GM12891 (cell line): ENCODE data around the gene HRK.

Experiments used
- DNase-seq: peaks from one replicate; pipeline ENCODE4 v3.0.0; 2011; ENCODE audit warnings: low spot score; ENCODE audit not compliant: insufficient read length
- FAIRE-seq: peaks from 2 replicates; lab custom pipeline; 2011; peaks lifted over from hg19 to GRCh38; lab: Jason Lieb, UNC
- PAX5 ChIP-seq: IDR thresholded peaks from 2 replicates; pipeline ENCODE4 v1.6.1; 2011; ENCODE audit warnings: low read length, moderate library complexity, mild to moderate bottlenecking; ENCODE audit not compliant: insufficient read depth, severe bottlenecking
- POLR2A ChIP-seq: IDR thresholded peaks from 2 replicates; pipeline ENCODE4 v1.6.1; 2011; ENCODE audit warnings: low read depth, low read length, control low read depth
- POLR2AphosphoS5 ChIP-seq: IDR thresholded peaks from 2 replicates; pipeline ENCODE4 v1.6.1; 2011; ENCODE audit warnings: low read depth, low read length, control low read depth
- POU2F2 ChIP-seq: IDR thresholded peaks from 2 replicates; pipeline ENCODE4 v1.6.1; 2011; ENCODE audit warnings: low read depth, mild to moderate bottlenecking, control low read depth, low read length, moderate library complexity
- SPI1 ChIP-seq: IDR thresholded peaks from 2 replicates; pipeline ENCODE4 v1.6.1; 2011; ENCODE audit warnings: low read depth, low read length, control low read depth
- TAF1 ChIP-seq: IDR thresholded peaks from 2 replicates; pipeline ENCODE4 v1.6.1; 2011; ENCODE audit warnings: low read depth, low read length, control low read depth

Gene HRK

DNA sequence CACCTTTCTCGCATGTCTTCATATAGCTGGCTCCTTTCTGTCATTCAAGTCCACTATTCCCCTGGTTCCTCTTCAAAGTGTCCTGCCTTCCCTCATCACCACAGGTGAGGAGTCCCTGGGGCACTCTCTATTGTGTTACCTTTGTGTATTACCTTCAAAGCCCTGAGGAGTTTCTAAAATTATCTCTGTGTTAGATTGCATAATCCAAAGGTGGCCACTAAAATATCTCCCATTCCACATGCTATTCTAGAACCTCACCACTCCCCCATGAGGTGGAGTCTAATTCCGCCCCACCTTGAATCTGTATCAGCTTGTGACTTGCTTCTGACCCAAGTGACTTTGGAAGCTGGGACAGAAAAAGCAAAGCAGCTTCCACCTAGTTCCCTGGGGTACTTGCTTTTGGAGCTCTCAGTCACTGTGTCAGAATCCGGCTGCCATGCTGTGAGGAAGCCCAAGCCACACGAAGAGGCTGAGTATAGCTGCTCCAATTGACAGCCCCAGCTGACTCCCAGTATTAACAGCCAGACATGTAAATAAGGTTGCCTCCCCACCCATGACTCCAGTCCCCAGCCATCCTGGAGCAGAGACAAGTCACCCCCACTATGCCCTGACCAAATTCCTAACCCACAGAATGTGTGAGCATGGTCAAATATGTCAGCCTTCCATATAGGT is 6.8 kb downstream of the HRK start:
- DNase-seq (no peak), FAIRE-seq (no peak)
- no peak for TF ChIP-seq PAX5
- no peak for TF ChIP-seq POU2F2
- no peak for TF ChIP-seq POLR2A
- TF ChIP-seq TAF1 = no peak
- TF ChIP-seq SPI1 = no peak
- no peak for TF ChIP-seq POLR2AphosphoS5

DNA sequence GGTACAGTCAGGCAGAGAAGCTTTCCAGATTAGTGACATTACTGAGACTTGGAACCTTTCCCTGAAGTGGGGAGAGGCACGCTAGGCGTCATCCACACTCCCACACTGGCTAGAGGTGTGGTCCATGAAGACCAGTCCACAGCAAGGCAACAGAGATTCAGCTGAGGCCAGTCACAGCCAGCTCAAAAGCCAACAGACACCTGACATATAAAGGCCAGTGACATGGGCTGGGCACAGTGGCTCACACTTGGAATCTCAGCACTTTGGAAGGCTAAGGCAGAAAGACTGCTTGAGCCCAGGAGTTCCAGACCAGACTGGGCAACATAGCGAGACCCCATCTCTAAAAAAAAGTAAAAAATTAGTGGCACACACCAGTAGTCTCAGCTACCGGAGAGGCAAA is 10.9 kb downstream of the HRK start:
- TF ChIP-seq TAF1 (no peak), POLR2A (no peak), PAX5 (no peak), SPI1 (no peak), POLR2AphosphoS5 (no peak), POU2F2 (no peak)
- FAIRE-seq = no peak
- DNase-seq = no peak

DNA sequence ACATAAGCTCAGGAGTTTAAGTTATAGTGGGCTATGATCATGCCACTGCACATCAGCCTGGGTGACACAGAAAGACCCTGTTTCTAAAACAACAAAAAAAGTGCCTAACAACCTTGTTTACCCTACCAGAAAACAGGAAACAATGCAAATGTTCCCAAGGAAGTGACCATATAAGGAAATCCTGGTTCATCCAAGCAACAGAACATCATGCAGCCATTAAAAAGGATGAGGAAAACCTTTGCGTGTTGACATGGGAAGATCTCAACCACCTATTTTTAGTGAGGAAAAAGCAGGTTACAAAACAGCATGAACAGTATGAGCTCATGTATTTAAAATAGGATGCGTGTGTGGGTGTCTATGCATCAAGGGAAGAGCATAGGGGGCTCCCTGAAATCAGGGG is 13.7 kb downstream of the HRK start:
- FAIRE-seq (no peak), DNase-seq (no peak)
- TF ChIP-seq POU2F2 (no peak), POLR2A (no peak), POLR2AphosphoS5 (no peak), TAF1 (no peak), PAX5 (no peak), SPI1 (no peak)

DNA sequence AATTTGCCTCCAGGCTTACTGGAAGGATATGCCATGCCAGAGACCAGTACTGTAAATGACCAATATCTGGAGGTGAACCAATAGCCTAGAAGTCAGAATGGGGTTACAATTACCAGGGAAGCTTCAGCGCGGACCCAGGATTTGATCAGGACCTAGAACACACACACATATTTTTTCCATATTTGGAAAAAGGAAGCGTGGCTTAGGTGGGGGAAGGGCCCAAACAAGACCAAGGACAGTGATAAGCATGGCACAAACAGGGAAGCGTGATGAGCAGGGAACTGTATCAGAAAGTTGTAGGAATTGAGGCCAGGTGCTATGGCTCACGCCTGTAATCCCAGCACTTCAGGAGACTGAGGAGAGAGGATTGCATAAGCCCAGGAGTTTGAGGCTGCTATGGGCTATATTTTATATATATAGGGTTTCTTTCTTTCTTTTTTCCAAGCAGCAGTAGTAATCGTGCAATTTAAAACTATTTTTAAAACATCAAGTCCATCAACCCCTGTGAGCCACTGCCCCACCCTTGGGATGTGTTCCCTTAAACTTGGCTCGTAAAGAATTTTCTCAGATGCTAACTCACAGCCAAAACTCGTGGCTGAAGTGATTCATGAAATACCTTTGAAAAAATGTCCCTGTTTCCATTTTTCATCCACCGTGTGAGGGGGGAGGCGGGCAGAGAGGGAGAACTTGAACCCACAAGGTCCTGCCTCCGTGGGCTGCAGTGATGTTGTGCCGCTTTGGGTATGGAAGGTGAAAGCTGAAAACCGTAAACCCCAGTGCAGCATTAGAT is 16.7 kb downstream of the HRK start:
- FAIRE-seq (no peak), DNase-seq (no peak)
- TF ChIP-seq SPI1 = no peak
- TF ChIP-seq POLR2A = no peak
- no peak for TF ChIP-seq POLR2AphosphoS5
- no peak for TF ChIP-seq POU2F2

DNA sequence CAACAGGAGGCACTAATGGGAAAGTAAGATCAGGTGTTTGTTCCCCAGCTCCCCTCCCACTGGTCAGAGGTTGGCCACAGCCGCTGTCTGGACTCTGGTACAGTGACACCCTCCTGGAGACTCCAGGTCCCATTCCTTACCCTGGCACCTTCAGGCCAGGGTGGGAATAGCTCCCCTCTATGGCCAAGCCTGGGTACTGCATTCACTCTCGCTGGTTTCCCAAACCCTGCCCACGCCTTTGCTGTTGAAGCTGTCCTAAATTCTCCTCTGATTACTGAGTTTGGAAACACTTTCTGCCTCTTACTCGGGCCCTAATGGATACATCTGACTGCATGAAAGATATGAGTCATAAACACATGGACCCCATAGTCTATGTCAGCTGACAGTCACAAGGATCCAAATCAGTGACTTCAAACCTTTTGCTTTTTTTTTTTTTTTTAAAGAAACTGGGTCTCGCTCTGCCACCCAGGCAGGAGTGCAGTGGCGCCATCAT is 17.9 kb downstream of the HRK start:
- DNase-seq (no peak), FAIRE-seq (peak; percentile 31)
- TF ChIP-seq POLR2A = no peak
- TF ChIP-seq POU2F2 = no peak
- TF ChIP-seq POLR2AphosphoS5 = no peak
- TF ChIP-seq PAX5 = no peak
- no peak for TF ChIP-seq TAF1
- no peak for TF ChIP-seq SPI1

DNA sequence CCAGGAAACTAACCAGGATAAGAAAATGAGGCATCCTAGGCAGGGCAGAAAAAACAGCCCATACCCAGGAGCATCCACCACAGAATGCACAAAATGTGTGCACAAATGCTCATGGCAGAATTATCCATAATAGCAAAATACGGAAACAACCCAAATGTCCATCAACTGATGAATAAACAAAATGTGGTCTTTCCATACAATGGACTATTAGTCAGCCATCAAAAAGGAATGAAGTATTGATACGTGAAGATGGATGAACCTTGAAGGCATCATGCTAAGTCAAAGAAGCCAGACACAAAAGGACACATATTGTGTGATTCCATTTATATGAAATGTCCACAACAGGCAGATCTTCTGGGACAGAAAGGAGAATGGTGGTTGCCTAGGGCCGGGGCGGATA is 19.1 kb downstream of the HRK start:
- DNase-seq = no peak
- TF ChIP-seq PAX5 = no peak
- no peak for TF ChIP-seq POU2F2
- no peak for TF ChIP-seq TAF1
- no peak for TF ChIP-seq SPI1
- no peak for TF ChIP-seq POLR2AphosphoS5
- TF ChIP-seq POLR2A = no peak
- FAIRE-seq = no peak

DNA sequence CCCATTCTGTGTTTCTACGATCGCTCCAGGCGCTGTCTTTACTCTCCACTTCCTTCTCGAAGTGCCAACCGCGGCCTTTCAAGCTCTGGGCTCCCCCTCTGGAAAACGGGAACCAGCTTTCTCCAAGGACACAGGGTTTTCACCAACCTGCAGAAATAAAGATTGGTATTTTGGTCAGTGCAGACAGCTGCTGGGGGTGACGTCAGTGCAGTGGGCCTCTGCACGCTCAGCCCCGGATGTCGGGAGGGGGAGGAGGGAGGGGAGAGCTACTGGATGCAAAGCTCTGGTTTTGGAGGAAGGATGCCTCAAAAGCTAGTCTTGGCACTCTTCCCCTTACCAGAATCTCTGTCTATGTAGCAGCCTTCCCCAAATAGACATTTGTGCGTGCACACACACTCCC is 19.9 kb downstream of the HRK start:
- no peak for TF ChIP-seq POLR2A
- 0 out of 2 replicates have a peak, but pooled peaks have one; percentile 24 for TF ChIP-seq POU2F2
- no peak for TF ChIP-seq PAX5
- no peak for TF ChIP-seq TAF1
- no peak for TF ChIP-seq SPI1
- no peak for TF ChIP-seq POLR2AphosphoS5
- DNase-seq = no peak
- peak; percentile 76 for FAIRE-seq

DNA sequence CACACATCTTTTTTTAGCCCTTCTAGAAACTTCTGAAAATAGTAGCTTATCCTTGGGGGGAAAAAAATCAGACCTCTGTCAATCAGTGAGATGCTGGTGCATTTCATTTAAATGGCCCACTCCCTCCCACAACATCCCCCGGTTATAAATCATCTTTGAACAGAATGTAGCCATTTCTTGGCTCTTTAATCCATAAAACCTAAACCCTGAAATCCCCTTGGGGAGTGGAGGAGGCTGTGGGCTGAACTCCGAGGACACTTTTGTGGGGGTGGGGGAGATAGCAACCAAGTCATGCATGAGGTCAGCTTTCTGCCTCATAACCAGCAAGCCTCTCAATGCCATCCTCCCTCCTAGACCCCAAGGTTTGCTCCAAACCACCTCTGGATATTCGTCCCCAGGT is 21.0 kb downstream of the HRK start:
- DNase-seq (no peak), FAIRE-seq (no peak)

DNA sequence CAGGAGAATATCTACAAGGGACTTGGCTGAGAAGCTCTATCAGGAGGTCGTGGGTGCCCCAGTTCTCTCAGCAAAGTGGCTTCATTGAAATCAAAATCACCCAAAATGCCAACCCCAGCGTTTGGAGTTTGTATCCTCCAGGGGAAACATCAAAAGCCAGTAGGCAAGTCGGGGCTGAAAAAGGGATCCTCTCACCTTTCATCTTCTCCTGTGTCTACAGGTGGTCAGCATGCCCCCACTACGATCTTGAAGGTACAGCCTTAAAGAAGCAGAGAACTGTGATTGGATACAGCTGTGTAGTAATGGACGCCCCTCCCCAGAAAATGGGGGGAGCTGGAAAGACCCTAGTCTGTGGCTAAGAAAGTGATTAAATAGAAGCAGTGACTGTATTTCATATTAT is 22.2 kb downstream of the HRK start:
- DNase-seq = no peak
- TF ChIP-seq POLR2AphosphoS5 = no peak
- no peak for TF ChIP-seq SPI1
- TF ChIP-seq POLR2A = no peak
- no peak for TF ChIP-seq POU2F2
- TF ChIP-seq TAF1 = no peak
- TF ChIP-seq PAX5 = no peak
- FAIRE-seq = no peak

More for the DNA sequence above, 21.0 kb downstream of the HRK start:
- TF ChIP-seq POLR2A (no peak), SPI1 (no peak)

DNA sequence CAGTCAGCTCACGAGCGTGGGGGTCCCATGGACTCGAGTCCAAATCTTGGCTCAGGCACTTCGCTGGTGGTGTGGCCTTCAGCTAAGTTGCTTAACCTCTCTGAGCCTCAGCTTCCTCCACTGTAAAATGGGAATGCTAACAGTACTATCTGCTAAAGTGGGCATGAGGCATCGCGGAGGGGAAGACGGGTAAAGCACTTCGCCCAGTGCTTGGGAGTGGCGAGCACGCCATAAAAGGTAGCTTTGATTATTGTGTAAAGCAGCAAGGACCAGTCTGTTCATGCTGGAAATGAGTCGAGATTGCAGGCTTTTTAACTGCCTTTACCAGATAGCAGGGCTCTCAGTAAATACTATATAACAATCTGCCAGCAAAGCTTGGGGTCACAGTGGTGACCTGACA is 24.5 kb downstream of the HRK start:
- FAIRE-seq (no peak), DNase-seq (no peak)
- TF ChIP-seq TAF1 (no peak), PAX5 (no peak), POU2F2 (no peak), POLR2A (no peak)
